ENCODE measurements around the gene OCEL1. TPM values are rescaled to one million over a fixed set of nuclear protein-coding genes. Genes with fewer than 3 reads are reported as not detected.
A peak's percentile ranks its signal among the peaks of the same experiment; 100 is the strongest.

The OCEL1 gene
- total RNA-seq, 1 donor from 2014 or later, result 3.2 TPM

GRCh38 chr19:17205237-17206140, 20.5 kb upstream of the OCEL1 start:
- DNase-seq (ENCODE audit: low read depth) (peak; percentile 35), FAIRE-seq (no peak)
- peak; percentile 87 for TF ChIP-seq CTCF (IDR thresholded peaks at IDR 0.05; ENCODE audit: insufficient read depth, low read length, severe bottlenecking)
- H3K27me3 ChIP-seq (ENCODE audit: control insufficient read depth, insufficient read depth, low read length), result no peaks in the 10 kb centered on the region
- H3K4me3 ChIP-seq (ENCODE audit: low read depth, low read length), result no peak overlapping the region
- H3K36me3 ChIP-seq (ENCODE audit: control insufficient read depth, insufficient read depth, low read length), result peaks cover 28% of the 10 kb centered on the region

GRCh38 chr19:17206736-17207581, 19.1 kb upstream of the OCEL1 start:
- Histone ChIP-seq H3K4me3 (ENCODE audit: low read depth, low read length) (no peak overlapping the region), H3K36me3 (ENCODE audit: control insufficient read depth, insufficient read depth, low read length) (peaks cover 23% of the 10 kb centered on the region), H3K27me3 (ENCODE audit: control insufficient read depth, insufficient read depth, low read length) (no peaks in the 10 kb centered on the region)
- no peak for TF ChIP-seq CTCF (IDR thresholded peaks at IDR 0.05; ENCODE audit: insufficient read depth, low read length, severe bottlenecking)
- no peak for FAIRE-seq
- DNase-seq (ENCODE audit: low read depth), result no peak

GRCh38 chr19:17209126-17210036, 16.6 kb upstream of the OCEL1 start:
- FAIRE-seq, result no peak
- DNase-seq (ENCODE audit: low read depth), result peak; percentile 18
- H3K36me3 ChIP-seq (ENCODE audit: control insufficient read depth, insufficient read depth, low read length), result peaks cover 17% of the 10 kb centered on the region
- no peak for TF ChIP-seq CTCF (IDR thresholded peaks at IDR 0.05; ENCODE audit: insufficient read depth, low read length, severe bottlenecking)
- H3K4me3 ChIP-seq (ENCODE audit: low read depth, low read length), result no peak overlapping the region
- no peaks in the 10 kb centered on the region for H3K27me3 ChIP-seq (ENCODE audit: control insufficient read depth, insufficient read depth, low read length)

GRCh38 chr19:17210296-17210695, 15.7 kb upstream of the OCEL1 start:
- Histone ChIP-seq H3K27me3 (ENCODE audit: control insufficient read depth, insufficient read depth, low read length) (no peaks in the 10 kb centered on the region), H3K36me3 (ENCODE audit: control insufficient read depth, insufficient read depth, low read length) (peaks cover 17% of the 10 kb centered on the region), H3K4me3 (ENCODE audit: low read depth, low read length) (no peak overlapping the region)
- FAIRE-seq (no peak), DNase-seq (ENCODE audit: low read depth) (no peak)
- no peak for TF ChIP-seq CTCF (IDR thresholded peaks at IDR 0.05; ENCODE audit: insufficient read depth, low read length, severe bottlenecking)

Measured in bronchial epithelial cell (primary cell).